Melanocyte of skin (primary cell): ENCODE results near the gene NELFE. TPM values are rescaled to one million over a fixed set of nuclear protein-coding genes. Genes with fewer than 3 reads are reported as not detected.

Experiments
- small RNA-seq, 2 donors: library from RNA; depleted of rRNA; stranded (forward); fragments of <200 nt; gene quantifications; one replicate each; pipeline ENCODE3, GENCODE V24; 2012
- total RNA-seq, 2 donors: library from RNA; depleted of rRNA; stranded (reverse); fragments of >200 nt; gene quantifications; 2 replicates each; pipeline ENCODE4 v1.2.3, GENCODE V29; 2012

NELFE gene
- 100 to 1,000 TPM in 1 of 2 donors, 10 to 100 TPM in 1; 73.6 to 114 TPM for total RNA-seq

GRCh38 chr6:31958741-31959739 is at the start of gene NELFE, which contains the start of gene SKIC2:
Gene NELFE (minus strand): TSS chr6:31958971. CDS start chr6:31958446, 525 bp downstream.
Gene SKIC2 (plus strand): TSS chr6:31959175. CDS start chr6:31959193, 18 bp downstream.

DNA sequence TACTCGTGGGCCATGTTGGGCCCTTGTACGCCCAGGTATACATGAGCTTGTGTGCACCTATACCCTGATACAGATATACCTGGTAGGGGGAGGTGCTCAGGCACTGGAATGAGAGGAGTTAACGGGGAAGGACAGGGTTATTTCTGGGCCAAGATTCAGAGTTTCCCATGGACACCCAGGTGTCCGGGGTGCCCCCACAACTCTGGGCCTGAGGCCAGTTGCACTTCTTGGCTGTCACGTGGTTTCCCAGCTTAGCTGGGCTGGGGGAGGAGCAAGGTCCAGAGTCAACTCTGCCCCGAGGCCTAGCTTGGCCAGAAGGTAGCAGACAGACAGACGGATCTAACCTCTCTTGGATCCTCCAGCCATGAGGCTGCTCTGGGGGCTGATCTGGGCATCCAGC is 23.0 kb upstream of the NELFE start, which contains the start of gene C4A:
Gene C4A, plus strand, starts transcription at position 314 of the 400 bp plus-strand sequence. Its CDS starts 51 bp downstream, at position 365.

DNA sequence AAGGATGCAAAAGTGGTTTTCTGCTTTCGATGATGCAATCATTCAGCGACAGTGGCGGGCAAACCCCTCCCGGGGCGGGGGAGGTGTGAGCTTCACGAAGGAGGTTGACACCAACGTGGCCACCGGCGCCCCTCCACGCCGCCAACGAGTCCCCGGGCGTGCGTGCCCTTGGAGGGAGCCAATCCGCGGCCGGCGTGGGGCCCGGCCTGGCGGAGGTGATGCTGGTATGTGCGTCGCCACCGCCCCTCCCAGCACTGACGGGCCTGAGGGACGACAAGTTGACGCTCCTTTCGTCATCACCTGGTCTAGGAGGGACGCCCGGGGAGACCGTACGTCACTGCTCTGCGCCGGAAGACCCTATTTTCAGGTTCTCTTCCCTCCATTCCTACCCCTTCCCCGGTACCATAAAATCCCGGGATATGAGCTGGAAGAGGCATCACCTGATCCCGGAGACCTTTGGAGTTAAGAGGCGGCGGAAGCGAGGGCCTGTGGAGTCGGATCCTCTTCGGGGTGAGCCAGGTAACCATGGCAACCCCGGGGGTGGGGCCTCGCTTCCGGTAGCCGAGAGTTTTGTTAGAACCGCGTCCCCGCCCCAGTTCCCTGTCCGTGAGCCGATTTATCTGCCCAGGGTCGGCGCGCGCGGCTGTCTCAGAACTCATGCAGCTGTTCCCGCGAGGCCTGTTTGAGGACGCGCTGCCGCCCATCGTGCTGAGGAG is 13.4 kb upstream of the NELFE start, which contains the start of gene DXO:
Gene DXO, minus strand, starts transcription at position 146 of the 716 bp plus-strand sequence. CDS start 463 bp downstream, outside the sequence.

GRCh38 chr6:31945507-31946369 is 13.0 kb downstream of the NELFE start, which contains the start of gene CFB:
Gene CFB (plus strand): TSS chr6:31946095. CDS start chr6:31946222, 127 bp downstream.

DNA sequence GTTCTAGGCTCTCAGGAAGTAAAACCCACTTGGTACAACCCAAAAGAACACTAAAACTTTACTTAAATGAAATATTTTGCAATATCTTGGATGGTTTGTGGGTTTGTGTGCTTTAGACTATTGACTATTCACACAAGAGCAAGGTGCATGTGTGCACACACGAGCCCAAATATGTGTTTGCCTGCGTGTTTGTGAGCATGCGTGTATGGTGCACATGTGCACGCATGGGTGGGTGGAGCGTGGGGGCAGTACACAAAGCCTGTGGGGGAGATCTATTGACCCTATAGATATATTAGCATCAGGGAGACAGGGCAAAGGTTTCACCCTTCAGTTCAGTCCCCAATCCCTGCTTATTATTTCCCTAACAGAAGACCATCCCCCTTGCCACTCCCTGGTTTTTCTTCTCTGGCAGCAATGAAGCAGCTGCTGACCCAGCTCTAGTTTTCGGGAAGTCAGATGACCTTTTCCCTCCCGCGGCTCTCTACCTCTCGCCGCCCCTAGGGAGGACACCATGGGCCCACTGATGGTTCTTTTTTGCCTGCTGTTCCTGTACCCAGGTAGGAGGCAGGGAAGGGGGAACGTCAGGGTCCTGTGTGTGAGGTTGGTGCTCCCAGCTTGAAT is 31.4 kb downstream of the NELFE start, which contains the start of gene C2:
Gene C2, plus strand, starts transcription at position 476 of the 621 bp plus-strand sequence. Its CDS starts 36 bp downstream, at position 512.

Small RNAs within 50 kb of the gene (small RNA-seq; reads per million reads assigned to genes)
- 0 reads per million in 2 donors for gene AL645922.1

Other genes starting within 250 kb of the NELFE start
- gene LY6G6D, start 243.6 kb downstream of the NELFE start, total RNA-seq, result not detected
- not detected for gene LY6G6C, start 237.2 kb downstream of the NELFE start, total RNA-seq
- not detected for gene MPIG6B, start 235.6 kb downstream of the NELFE start, total RNA-seq
- gene DDAH2, start 229.7 kb downstream of the NELFE start, total RNA-seq, result 10 to 100 TPM; 10.3 to 22.0 TPM
- 100 to 1,000 TPM; 511 to 845 TPM for gene CLIC1, start 222.4 kb downstream of the NELFE start, total RNA-seq
- gene MSH5, start 219.0 kb downstream of the NELFE start, total RNA-seq, result 10 to 100 TPM; 17.6 to 22.0 TPM
- gene SAPCD1, start 196.3 kb downstream of the NELFE start, total RNA-seq, result 1 to 10 TPM in 1 of 2 donors, under 1 TPM in 1; 0.69 to 1.7 TPM
- not detected for gene VWA7, start 181.6 kb downstream of the NELFE start, total RNA-seq
- 10 to 100 TPM; 58.5 to 66.6 TPM for gene VARS1, start 163.2 kb downstream of the NELFE start, total RNA-seq
- 10 to 100 TPM; 41.0 to 61.6 TPM for gene LSM2, start 152.0 kb downstream of the NELFE start, total RNA-seq
- gene HSPA1L, start 143.7 kb downstream of the NELFE start, total RNA-seq, result under 1 TPM; 0.67 to 0.69 TPM
- 100 to 1,000 TPM in 1 of 2 donors, 10 to 100 TPM in 1; 55.7 to 144 TPM for gene HSPA1A, start 143.4 kb downstream of the NELFE start, total RNA-seq
- 100 to 1,000 TPM in 1 of 2 donors, 10 to 100 TPM in 1; 95.3 to 188 TPM for gene HSPA1B, start 131.2 kb downstream of the NELFE start, total RNA-seq
- 100 to 1,000 TPM; 114 to 132 TPM for gene NEU1, start 96.2 kb downstream of the NELFE start, total RNA-seq
- gene SLC44A4, start 80.0 kb downstream of the NELFE start, total RNA-seq, result not detected
- gene EHMT2, start 61.3 kb downstream of the NELFE start, total RNA-seq, result 10 to 100 TPM; 29.9 to 44.3 TPM
- gene ZBTB12, start 56.9 kb downstream of the NELFE start, total RNA-seq, result 1 to 10 TPM; 1.7 to 3.0 TPM
- gene C2, start 31.3 kb downstream of the NELFE start, total RNA-seq, result 1 to 10 TPM; 2.4 to 3.7 TPM
- 1 to 10 TPM; 1.7 to 4.1 TPM for gene CFB, start 12.9 kb downstream of the NELFE start, total RNA-seq
- gene SKIC2, start 204 bp upstream of the NELFE start, total RNA-seq, result 10 to 100 TPM; 50.6 to 54.4 TPM
- 10 to 100 TPM; 13.1 to 16.0 TPM for gene DXO, start 13.2 kb upstream of the NELFE start, total RNA-seq
- gene C4A, start 23.1 kb upstream of the NELFE start, total RNA-seq, result 1 to 10 TPM in 1 of 2 donors, under 1 TPM in 1; 0.33 to 1.4 TPM
- 1 to 10 TPM in 1 of 2 donors, under 1 TPM in 1; 0.67 to 1.4 TPM for gene C4B, start 55.8 kb upstream of the NELFE start, total RNA-seq
- not detected for gene CYP21A2, start 79.4 kb upstream of the NELFE start, total RNA-seq
- gene TNXB, start 150.4 kb upstream of the NELFE start, total RNA-seq, result under 1 TPM; under 0.01 TPM
- gene ATF6B, start 169.3 kb upstream of the NELFE start, total RNA-seq, result 10 to 100 TPM; 23.6 to 29.3 TPM
- gene FKBPL, start 171.3 kb upstream of the NELFE start, total RNA-seq, result 10 to 100 TPM in 1 of 2 donors, 1 to 10 TPM in 1; 9.6 to 14.7 TPM
- gene PRRT1, start 193.0 kb upstream of the NELFE start, total RNA-seq, result under 1 TPM; 0.34 to 0.67 TPM
- 10 to 100 TPM; 50.0 to 60.2 TPM for gene PPT2, start 195.2 kb upstream of the NELFE start, total RNA-seq
- 10 to 100 TPM; 31.6 to 55.4 TPM for gene EGFL8, start 205.6 kb upstream of the NELFE start, total RNA-seq
- gene AGPAT1, start 217.1 kb upstream of the NELFE start, total RNA-seq, result 10 to 100 TPM; 67.9 to 76.4 TPM
- 10 to 100 TPM; 44.3 to 45.4 TPM for gene RNF5, start 219.4 kb upstream of the NELFE start, total RNA-seq
- under 1 TPM; under 0.01 to 0.69 TPM for gene AGER, start 225.3 kb upstream of the NELFE start, total RNA-seq
- gene PBX2, start 231.2 kb upstream of the NELFE start, total RNA-seq, result 10 to 100 TPM; 33.0 to 36.3 TPM
- 10 to 100 TPM in 1 of 2 donors, 1 to 10 TPM in 1; 8.6 to 13.3 TPM for gene GPSM3, start 233.7 kb upstream of the NELFE start, total RNA-seq